ENCODE measurements around the gene FRMD4B. TPM values are rescaled to one million over a fixed set of nuclear protein-coding genes. Genes with fewer than 3 reads are reported as not detected.

The FRMD4B gene
- total RNA-seq, 4 donors from 2014 or later, result 10.5 to 22.0 (median 14.8) TPM

DNA sequence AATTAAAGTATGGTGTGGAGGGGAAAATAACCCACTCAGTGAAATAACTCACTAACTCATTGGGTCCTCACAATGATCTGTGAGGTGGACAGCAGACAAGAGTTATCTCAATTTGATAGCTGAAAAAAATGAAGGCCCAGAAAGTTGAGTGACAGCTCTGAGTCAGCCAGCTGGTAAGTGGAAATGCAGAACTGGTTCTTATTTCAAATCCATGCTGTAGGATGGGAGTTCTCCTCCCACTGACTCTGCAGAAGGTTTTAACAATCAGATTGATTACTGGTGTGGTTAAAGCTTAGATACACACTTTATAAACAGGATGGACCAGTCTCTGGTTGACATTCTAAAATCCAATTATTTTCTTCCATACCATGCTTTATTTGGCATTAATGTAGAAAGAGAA, 176.5 kb downstream of the FRMD4B start:
- TF ChIP-seq POLR2A (IDR thresholded peaks at IDR 0.05; ENCODE audit: low read depth) (no peak), EP300 (IDR thresholded peaks at IDR 0.05) (no peak), POLR2AphosphoS5 (IDR thresholded peaks at IDR 0.05) (no peak)
- TF ChIP-seq, protein P1, sequence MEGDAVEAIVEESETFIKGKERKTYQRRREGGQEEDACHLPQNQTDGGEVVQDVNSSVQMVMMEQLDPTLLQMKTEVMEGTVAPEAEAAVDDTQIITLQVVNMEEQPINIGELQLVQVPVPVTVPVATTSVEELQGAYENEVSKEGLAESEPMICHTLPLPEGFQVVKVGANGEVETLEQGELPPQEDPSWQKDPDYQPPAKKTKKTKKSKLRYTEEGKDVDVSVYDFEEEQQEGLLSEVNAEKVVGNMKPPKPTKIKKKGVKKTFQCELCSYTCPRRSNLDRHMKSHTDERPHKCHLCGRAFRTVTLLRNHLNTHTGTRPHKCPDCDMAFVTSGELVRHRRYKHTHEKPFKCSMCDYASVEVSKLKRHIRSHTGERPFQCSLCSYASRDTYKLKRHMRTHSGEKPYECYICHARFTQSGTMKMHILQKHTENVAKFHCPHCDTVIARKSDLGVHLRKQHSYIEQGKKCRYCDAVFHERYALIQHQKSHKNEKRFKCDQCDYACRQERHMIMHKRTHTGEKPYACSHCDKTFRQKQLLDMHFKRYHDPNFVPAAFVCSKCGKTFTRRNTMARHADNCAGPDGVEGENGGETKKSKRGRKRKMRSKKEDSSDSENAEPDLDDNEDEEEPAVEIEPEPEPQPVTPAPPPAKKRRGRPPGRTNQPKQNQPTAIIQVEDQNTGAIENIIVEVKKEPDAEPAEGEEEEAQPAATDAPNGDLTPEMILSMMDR (IDR thresholded peaks at IDR 0.05), result no peak
- intact Hi-C loops (cut with DNase I), result no loop called here
- H3K4me3 ChIP-seq, result no peak overlapping the region
- H3K27me3 ChIP-seq, result no peaks in the 10 kb centered on the region
- H3K9me3 ChIP-seq, result no peaks in the 10 kb centered on the region
- H3K36me3 ChIP-seq, result peaks cover 0 to 8% (median 2%) of the 10 kb centered on the region in 4 donors
- H3K4me1 ChIP-seq, result peaks cover 0 to 1% (median 0%) of the 10 kb centered on the region in 4 donors
- DNase-seq (ENCODE audit: extremely low spot score), result no peak
- no peak overlapping the region for H3K27ac ChIP-seq (replicated peaks in 1 of 4)

DNA sequence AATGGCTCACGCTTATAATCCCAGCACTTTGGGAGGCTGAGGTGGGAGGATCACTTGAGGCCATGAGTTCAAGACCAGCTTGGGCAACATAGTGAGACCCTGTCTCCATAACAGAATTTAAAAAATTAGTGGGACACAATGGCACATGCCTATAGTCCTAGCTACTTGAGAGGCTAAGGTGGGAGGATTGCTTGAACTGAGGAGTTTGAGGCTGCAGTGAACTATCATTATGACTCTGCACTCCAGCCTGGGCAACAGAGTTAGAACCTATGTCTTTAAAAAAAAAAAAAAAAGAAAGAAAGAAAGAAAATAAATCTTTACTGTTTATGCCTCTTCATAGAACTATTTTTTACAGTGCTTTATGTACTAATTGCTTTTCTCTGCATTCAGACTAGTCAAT, 178.9 kb downstream of the FRMD4B start:
- Histone ChIP-seq H3K36me3 (peaks cover 0 to 8% (median 2%) of the 10 kb centered on the region in 4 donors), H3K27ac (replicated peaks in 1 of 4) (no peak overlapping the region), H3K27me3 (no peaks in the 10 kb centered on the region), H3K4me3 (no peak overlapping the region), H3K4me1 (peaks cover 0 to 6% (median 0%) of the 10 kb centered on the region in 4 donors), H3K9me3 (no peaks in the 10 kb centered on the region)
- TF ChIP-seq POLR2A (IDR thresholded peaks at IDR 0.05; ENCODE audit: low read depth) (no peak), EP300 (IDR thresholded peaks at IDR 0.05) (no peak), POLR2AphosphoS5 (IDR thresholded peaks at IDR 0.05) (no peak)
- TF ChIP-seq, protein P1 (IDR thresholded peaks at IDR 0.05), result no peak
- DNase-seq (ENCODE audit: extremely low spot score), result no peak
- intact Hi-C loops (cut with DNase I), result no loop called here
- WGBS, result 95% methylated on average over 1 of the region's 1 CpG

DNA sequence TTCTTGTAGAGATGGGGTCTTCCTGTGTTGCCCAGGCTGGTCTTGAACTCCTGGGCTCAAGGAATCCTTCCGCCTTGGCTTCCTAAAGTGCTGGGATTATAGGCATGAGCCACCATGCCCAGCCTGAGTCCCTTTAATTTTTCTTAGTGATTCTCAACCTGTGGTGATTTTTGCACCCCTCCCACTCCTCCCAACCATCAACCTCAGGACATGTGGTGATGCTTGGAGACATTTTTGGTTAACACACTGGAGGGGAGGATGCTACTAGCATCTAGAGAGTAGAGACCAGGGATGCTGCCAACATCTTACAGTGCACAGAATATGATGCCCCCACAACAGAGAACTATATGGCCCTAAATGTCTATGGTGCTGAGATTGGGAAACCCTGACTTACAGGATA, 180.5 kb downstream of the FRMD4B start:
- Histone ChIP-seq H3K4me1 (peaks cover 0 to 6% (median 0%) of the 10 kb centered on the region in 4 donors), H3K4me3 (no peak overlapping the region), H3K9me3 (no peaks in the 10 kb centered on the region), H3K36me3 (peaks cover 0 to 3% (median 0%) of the 10 kb centered on the region in 4 donors), H3K27me3 (no peaks in the 10 kb centered on the region), H3K27ac (replicated peaks in 1 of 4) (no peak overlapping the region)
- WGBS, result 100% methylated on average over 1 of the region's 1 CpG
- no peak for DNase-seq (ENCODE audit: extremely low spot score)
- intact Hi-C loops (cut with DNase I), result no loop called here
- TF ChIP-seq POLR2A (IDR thresholded peaks at IDR 0.05; ENCODE audit: low read depth), result no peak
- TF ChIP-seq, protein P1 (IDR thresholded peaks at IDR 0.05), result no peak
- no peak for TF ChIP-seq POLR2AphosphoS5 (IDR thresholded peaks at IDR 0.05)
- TF ChIP-seq EP300 (IDR thresholded peaks at IDR 0.05), result no peak

DNA sequence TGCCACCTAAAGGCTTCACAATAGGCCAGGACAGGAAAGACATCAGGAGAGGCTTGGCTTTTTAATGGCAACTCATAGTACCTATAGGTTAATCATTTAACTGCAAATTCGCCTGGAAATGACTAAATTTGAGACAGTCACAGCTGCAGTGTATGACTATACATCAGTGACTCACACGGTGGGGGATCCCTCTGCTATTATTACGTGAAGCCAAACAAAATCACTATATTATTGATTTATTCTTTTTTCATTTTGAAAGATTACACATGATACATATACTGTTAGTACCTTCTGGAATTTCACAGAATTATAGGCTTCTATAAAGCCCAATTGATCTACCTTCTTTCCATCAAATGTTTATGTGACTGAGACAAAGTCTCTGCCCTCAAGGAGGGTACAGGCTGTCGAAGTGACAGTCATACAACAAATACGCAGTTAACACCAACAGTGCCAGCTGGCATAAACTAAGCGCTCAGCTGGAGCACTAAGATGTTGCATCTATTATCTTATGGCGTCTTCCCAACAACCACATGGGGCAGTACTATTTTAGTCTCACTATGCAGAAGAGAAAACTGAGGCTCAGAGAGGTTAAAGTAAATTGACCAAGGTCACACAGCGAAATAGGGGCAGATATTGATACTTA, 181.5 kb downstream of the FRMD4B start:
- Histone ChIP-seq H3K27me3 (no peaks in the 10 kb centered on the region), H3K27ac (replicated peaks in 1 of 4) (no peak overlapping the region), H3K9me3 (no peaks in the 10 kb centered on the region), H3K36me3 (peaks cover 0 to 3% (median 0%) of the 10 kb centered on the region in 4 donors), H3K4me3 (no peak overlapping the region), H3K4me1 (peaks cover 0 to 6% (median 0%) of the 10 kb centered on the region in 4 donors)
- no peak for DNase-seq (ENCODE audit: extremely low spot score)
- intact Hi-C loops (cut with DNase I), result no loop called here
- TF ChIP-seq POLR2A (IDR thresholded peaks at IDR 0.05; ENCODE audit: low read depth), result no peak
- TF ChIP-seq POLR2AphosphoS5 (IDR thresholded peaks at IDR 0.05), result no peak
- TF ChIP-seq, protein P1 (IDR thresholded peaks at IDR 0.05), result no peak
- TF ChIP-seq EP300 (IDR thresholded peaks at IDR 0.05), result no peak
- WGBS, result 81% methylated on average over 8 of the region's 8 CpGs

All from esophagus muscularis mucosa (tissue), 4 donors.